Body of pancreas (tissue), 4 donors: ENCODE results near the gene NTRK1.

ENCODE experiments used
- CTCF ChIP-seq, 7 experiments: fragments of 450-650 bp in 4 of 7; fragments of 200-600 bp in 3 of 7; sonication (generic) in 3 of 7; IDR thresholded peaks; one replicate each; pipeline ENCODE4 v1.5.1; 2016 to 2019; ENCODE audit warnings: antibody characterized with exemption in 7 of 7
- POLR2A ChIP-seq, 3 donors: fragments of 450-650 bp; IDR thresholded peaks; one replicate each; pipeline ENCODE4 v1.6.1; 2016; ENCODE audit warnings: antibody characterized with exemption in 3 of 3, mild to moderate bottlenecking in 2 of 3

- TF ChIP-seq CTCF (IDR thresholded peaks at IDR 0.05), result no peak
- no peak for TF ChIP-seq POLR2A (IDR thresholded peaks at IDR 0.05)
Observed at GRCh38 chr1:156896490-156897033, 35.9 kb downstream of the NTRK1 start.
